ENCODE data around the gene CX3CL1.

GRCh38 chr16:57371494-57372371 is 557 bp upstream of the CX3CL1 start:
- TF ChIP-seq CTCF (conservative IDR thresholded peaks at IDR 0.05), result no peak
- TF ChIP-seq EZH2 (IDR thresholded peaks at IDR 0.05; ENCODE audit: low read depth), result no peak

All from PC-9 (cell line).